RKO (cell line): Measurements from ENCODE around the gene KLHL40.

Experiments
- DNase-seq: peaks from one replicate; pipeline ENCODE4 v3.0.0-alpha.2; 2016; ENCODE audit warnings: low spot score

KLHL40 gene

DNA sequence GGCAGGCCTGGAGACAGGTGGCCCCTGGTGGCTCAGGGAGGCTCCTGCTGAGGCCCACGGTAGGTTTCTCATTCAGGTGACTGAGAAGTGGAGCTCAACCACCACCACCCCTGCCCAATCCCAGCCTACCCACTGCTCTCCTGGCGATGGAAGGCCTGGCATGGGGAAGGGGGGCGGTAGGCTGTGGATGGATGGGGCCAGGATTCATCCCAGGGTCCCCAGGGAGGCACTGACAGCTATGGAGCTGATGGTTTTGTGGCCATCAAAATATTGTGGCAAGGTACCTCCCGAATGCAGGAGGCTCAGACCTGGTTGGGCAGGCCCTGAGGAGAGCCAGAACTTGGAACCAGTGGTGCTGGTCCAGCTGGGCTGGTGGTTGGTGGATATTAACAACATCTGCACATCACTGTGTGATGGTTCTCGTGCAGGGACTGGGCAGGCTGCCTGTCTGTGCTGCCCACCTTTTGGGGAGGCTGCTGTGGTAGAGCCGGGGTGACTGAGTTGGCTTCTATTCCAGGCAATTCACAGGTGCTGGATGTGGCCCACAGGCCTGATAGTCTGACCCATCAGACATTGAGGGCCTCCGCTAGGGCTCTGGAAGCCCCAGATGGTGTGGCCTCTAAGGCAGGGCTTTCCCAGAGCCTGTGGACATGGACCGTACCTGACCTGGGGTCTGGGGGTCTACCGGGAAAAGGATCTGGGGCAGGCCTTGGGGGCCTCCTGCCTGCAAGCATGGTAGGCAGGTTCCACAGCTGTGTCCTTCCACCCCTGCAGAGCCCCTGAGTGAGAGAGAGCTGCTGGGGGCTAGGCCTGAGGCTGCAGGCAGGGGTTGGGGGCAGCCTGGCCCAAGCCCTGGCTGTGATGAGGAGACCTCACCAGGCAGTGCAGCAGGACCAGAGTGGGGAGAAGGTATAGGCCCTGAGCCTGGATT is 28.4 kb upstream of the KLHL40 start:
- DNase-seq, result no peak

GRCh38 chr3:42657675-42658074 is 27.7 kb upstream of the KLHL40 start:
- no peak for DNase-seq

- no peak for DNase-seq
These were observed 27.1 kb upstream of the KLHL40 start for GRCh38 chr3:42658091-42658770.

DNA sequence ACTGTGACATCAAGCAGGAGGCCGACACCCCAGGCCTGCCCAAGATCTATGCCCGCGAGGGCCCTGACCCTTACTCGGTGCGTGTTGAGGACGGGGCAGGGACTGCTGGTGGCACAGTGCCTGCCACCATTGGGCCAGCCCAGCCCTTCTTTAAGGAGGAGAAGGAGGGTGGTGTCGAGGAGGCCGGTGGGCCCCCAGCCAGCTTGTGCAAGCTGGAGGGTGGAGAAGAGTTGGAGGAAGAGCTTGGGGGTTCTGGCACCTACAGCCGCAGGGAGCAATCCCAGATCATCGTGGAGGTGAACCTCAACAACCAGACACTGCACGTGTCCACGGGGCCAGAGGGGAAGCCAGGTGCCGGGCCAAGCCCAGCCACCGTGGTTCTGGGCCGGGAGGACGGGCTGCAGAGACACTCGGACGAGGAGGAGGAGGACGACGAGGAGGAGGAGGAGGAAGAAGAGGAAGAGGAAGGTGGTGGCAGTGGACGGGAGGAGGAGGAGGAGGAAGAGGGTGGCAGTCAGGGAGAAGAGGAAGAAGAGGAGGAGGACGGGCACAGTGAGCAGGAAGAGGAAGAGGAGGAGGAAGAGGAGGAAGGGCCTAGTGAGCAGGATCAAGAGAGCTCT is 26.5 kb upstream of the KLHL40 start:
- no peak for DNase-seq

DNA sequence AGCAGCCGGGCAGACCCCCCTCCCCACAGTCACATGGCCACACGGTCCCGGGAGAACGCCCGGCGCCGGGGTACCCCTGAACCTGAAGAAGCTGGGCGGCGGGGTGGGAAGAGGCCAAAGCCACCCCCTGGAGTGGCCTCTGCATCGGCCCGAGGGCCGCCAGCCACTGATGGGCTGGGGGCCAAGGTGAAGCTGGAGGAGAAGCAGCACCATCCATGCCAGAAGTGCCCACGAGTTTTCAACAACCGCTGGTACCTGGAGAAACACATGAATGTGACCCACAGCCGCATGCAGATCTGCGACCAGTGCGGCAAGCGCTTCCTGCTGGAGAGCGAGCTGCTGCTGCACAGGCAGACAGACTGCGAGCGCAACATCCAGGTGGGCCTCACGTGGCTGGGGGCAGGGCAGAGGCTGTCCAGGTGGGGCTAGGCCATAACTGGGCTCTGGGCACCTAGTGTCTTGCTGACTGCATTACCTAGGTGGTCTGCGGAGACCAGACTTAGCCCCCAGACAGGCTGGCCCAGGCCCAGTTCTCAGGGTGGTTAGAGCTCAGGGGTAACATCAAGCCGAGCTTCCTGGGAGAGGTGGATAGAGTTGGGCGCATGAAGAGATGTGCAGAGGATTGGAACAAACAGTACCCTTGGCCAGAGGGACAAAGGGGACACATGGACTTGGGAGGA is 25.7 kb upstream of the KLHL40 start:
- DNase-seq, result no peak

DNA sequence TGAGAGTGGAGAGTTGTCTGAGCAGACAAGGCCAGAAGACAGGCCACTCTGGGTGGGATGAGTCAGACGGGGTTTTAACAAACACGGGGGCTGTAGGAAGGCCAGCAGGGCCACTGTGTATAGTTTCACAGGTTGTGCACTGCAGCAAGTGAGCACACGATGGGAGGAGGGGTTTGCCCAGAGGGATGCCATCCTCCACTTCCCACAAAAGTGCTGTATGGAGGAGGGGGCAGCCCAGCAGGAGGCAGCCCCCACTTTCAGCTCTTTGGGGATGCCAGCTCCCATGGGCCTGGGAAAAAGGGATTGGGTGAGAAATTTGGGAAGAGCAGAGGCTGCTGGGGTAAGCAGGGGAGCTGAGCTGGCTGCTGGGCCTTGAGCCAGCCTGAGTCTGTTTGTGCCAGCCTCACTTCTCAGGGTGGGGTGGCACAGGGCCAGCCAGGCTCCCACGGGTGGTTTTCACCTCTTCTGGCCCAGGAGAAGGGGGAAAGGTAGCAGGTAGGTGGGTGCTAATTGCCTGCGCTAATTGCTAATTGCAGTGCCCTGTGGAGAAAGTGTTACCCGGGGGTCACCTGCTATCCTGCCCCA is 25.1 kb upstream of the KLHL40 start:
- DNase-seq, result no peak

- no peak for DNase-seq
These were observed 24.4 kb upstream of the KLHL40 start for GRCh38 chr3:42660898-42661297.

DNA sequence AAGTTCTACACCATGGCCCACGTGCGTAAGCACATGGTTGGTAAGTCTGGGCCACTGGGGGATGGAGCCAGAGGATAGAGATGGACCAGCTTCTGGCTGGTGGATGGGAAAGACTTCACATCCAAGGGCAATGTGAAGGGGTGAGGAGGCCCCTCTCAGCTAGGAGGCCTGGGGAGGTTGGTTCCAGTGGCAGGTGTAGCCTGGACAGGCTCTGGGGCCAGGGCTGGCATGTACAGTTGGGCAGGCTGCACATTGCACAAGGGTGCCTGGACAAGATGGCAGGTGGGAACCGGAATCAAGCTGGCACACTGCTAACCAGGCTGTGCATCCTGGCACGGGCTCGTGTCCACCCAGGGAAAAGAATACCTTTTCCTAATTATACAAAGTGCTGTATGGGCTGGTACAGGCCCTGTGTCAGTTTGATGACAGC is 23.7 kb upstream of the KLHL40 start:
- no peak for DNase-seq

DNA sequence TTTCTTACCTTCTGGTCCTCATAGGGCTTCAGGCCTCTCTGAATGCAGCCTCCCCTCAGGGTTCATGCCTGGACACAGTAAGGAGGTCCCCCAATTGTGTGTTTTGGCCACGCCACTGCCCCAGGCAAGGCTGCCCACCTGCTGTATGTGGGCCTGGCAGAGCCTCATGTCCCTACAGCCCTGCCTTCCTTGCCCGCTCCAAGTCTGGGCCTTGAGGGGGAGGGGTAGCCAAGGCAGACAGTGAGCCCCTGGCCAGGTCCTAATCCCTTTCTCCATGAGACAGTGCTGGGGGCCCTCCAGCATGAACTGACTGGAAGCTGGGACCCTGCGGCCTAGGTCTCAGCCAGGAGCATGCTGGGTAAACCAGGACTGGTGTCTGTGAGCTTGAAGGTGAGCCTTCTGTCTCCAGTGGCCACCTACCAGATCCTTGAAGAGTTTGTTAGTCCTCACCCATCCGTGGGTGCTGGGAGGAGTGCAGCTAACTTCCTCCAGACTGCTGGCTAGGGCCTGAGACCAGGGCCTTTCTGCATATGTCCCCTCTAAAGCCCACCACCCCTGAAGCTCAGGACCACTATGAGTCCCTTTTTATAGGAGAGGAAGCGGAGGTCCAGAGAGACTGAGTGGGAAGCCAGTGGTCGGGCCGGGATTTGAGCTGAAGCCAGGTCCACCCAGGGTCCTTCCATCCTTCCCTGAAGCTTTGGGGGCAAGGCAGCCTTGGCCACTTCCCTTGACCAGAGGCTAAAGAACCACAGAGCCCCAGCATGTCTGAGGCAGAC is 23.1 kb upstream of the KLHL40 start:
- DNase-seq, result no peak

DNA sequence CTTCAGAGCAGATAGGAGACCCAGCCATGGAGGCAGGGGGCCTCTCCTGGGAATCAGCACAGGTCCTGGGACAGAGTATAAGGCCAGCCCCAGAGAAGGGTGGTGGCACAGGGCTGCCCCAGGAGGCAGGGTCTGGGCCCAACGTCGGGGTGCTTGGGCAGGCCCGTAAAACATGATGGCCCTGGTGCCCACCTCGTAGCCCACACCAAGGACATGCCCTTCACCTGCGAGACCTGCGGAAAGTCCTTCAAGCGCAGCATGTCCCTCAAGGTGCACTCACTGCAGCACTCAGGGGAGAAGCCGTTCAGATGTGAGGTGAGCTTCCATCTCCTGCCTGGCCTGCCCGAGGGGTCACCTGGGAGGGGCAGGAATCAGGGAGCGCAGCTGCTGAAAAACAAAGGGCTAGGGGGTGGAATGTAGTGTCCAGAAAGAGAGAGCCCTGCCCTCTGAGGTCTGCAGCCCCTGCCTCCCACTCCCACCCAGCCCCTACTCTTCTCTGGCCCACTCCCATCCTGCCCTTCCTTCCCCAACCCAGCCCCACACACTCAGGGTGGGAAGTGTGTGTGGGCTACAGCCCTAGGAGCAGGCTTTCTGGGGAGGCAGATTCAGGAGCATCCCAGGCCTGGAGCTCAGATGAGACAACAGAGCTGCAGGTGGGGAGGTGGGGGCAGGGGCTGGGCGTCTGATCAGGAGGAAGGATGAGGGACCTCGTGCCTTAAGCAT is 22.4 kb upstream of the KLHL40 start:
- DNase-seq, result no peak

DNA sequence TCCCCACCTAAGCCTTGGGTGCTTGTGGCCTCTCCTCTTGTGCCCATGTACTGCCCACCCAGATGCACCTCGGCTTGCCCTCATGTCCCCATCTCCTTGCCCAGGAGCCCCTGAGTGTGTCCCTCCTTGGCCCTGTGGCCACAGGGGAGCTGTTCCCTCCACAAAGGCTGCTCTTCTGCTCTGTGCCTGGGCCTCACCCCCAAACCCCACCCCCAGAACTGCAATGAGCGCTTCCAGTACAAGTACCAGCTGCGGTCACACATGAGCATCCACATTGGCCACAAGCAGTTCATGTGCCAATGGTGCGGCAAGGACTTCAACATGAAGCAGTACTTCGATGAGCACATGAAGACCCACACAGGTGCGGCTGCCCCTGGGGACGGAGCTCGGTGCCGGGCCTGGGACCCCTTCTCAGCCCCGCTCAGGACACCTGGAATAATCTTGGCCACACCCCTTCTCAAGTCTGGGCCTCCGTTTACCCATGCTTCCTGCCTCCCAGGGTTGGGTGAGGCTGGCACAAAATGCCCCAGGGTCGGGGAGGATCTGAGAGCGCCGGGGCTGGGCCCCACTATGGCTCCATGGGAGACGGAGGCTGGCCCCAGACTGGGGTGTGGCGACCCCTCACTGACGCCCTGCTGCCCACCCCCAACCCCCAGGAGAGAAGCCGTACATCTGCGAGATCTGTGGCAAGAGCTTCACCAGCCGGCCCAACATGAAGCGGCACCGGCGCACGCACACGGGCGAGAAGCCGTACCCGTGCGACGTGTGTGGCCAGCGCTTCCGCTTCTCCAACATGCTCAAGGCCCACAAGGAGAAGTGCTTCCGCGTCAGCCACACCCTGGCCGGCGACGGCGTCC is 21.5 kb upstream of the KLHL40 start:
- DNase-seq, result no peak

GRCh38 chr3:42664438-42664803 is 20.9 kb upstream of the KLHL40 start:
- DNase-seq, result no peak

- DNase-seq, result no peak
These were observed 20.1 kb upstream of the KLHL40 start for GRCh38 chr3:42665050-42665878.

- no peak for DNase-seq
These were observed 19.3 kb upstream of the KLHL40 start for GRCh38 chr3:42666022-42666421.

GRCh38 chr3:42666577-42666998 is 18.7 kb upstream of the KLHL40 start:
- no peak for DNase-seq

DNA sequence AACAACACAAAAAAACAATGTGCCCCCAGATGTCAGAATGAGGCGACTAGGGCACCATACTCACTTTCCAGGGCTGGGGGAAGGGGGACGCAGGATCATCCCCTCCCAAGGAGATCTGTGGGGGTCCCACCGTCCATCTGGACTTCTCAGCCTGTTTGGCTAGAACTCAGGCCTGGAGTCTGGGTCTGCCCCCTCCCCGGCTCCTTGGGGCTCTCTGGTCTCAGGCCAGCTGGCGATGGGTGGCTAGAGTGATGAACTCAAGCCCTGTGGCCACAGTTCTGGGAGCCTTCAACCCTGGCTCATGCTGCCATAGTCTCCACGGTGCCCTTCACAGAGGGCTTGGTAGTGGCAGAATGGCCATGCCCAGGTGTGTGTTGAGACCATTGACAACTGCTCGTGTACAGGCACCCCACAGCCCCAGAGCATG is 18.2 kb upstream of the KLHL40 start:
- DNase-seq, result no peak

DNA sequence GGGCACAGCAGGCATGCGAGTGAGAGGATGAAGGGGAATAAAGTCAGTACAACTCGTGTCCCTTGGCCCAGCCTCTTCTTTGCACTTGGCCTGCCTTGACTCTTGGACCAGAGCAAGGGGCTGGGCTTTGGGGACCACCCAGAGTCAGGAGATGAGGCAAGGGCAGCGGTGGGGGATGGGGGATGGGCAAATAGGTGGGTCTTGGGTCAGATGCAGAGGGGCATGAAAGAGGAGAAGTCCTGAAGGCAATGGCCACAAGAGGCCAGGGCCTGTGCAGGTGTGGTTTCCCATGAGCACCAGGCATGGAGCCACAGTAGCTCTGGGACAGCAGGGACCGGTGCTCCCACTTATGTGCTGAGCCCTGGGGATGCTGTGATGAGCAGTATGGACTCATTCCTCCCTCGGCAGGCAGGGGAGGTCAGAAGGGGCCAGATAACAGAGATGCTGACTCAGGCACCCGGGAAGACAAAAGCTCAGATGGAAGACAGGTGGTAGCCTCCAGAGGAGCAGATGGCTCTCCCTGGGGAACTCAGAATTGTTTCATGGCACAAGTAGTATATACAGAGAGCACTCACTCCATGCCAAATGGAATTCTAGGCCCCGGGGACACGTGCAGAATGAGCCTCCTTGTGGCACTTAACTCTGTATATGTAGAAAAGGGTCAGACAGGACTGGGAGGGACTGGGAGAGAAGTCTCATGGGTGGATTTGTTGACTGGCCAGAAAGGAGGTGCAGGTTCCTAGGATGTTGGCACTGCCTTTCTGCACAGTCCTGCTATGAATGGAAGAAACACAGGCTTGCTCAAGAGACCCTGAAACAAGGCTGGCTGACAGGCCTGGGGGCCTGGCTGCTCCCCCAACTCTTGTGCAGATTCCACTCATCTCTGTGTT is 17.6 kb upstream of the KLHL40 start:
- no peak for DNase-seq

GRCh38 chr3:42668413-42668760 is 16.9 kb upstream of the KLHL40 start:
- DNase-seq, result no peak
